Choroid plexus epithelial cell (primary cell): ENCODE data around the gene NECTIN4.

Experiments used
- DNase-seq: peaks from one replicate; pipeline ENCODE4 v3.0.0-alpha.2; 2010; ENCODE audit warnings: low read depth
- H3K4me3 ChIP-seq: 2 replicates; pipeline ENCODE4 v1.5.1; 2011; ENCODE audit warnings: low read depth, mild to moderate bottlenecking, control low read depth, low read length, moderate library complexity
- CTCF ChIP-seq: conservative IDR thresholded peaks from 2 replicates; pipeline ENCODE4 v1.5.1; 2011; ENCODE audit warnings: low read depth, mild to moderate bottlenecking, control low read depth, inconsistent platforms, low read length, moderate library complexity

NECTIN4 gene

GRCh38 chr1:161130266-161130665, 40.9 kb upstream of the NECTIN4 start:
- DNase-seq, result no peak
- no peak for TF ChIP-seq CTCF
- H3K4me3 ChIP-seq, result no peak overlapping the region

GRCh38 chr1:161128591-161129420, 39.4 kb upstream of the NECTIN4 start:
- no peak overlapping the region for H3K4me3 ChIP-seq
- no peak for TF ChIP-seq CTCF
- no peak for DNase-seq

DNA sequence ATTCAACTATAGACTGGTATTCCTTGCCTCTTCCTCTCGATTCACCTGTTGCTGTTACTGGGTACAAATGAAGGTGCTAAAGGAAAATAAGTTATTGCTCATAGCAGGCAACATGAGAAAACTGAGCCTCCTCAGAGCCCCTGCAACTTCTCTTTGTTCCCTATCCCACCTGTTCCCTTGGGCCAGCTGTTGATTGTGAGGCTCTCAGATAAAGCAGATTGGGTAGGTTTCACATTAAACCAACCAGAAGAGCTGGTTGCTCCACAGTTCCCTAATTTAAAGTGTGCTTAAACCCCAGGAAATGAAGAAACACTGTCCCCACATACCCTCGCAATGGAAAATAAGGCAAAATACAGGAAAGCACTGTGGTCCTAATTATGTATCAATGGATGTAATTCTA, 38.3 kb upstream of the NECTIN4 start:
- H3K4me3 ChIP-seq, result no peak overlapping the region
- TF ChIP-seq CTCF, result no peak

GRCh38 chr1:161122967-161123366, 33.6 kb upstream of the NECTIN4 start:
- H3K4me3 ChIP-seq, result no peak overlapping the region
- no peak for DNase-seq
- no peak for TF ChIP-seq CTCF

More for the DNA sequence above, 38.3 kb upstream of the NECTIN4 start:
- DNase-seq, result no peak

GRCh38 chr1:161121834-161122233, 32.5 kb upstream of the NECTIN4 start:
- no peak for DNase-seq
- no peak for TF ChIP-seq CTCF
- H3K4me3 ChIP-seq, result no peak overlapping the region

GRCh38 chr1:161121042-161121650, 31.8 kb upstream of the NECTIN4 start:
- TF ChIP-seq CTCF, result no peak
- no peak overlapping the region for H3K4me3 ChIP-seq
- DNase-seq, result no peak
